ENCODE data around the gene PPP1R2B. TPM values are rescaled to one million over a fixed set of nuclear protein-coding genes. Genes with fewer than 3 reads are reported as not detected.
"Not testable (repeated sequence)": the region's sequence is repeated elsewhere in the genome, so short reads cannot be mapped to it uniquely, and the experiment has no call there.

PPP1R2B gene
- total and polyA plus RNA-seq, 2 of the 4 experiments (the other 2 are of a cell fraction): not detected

DNA sequence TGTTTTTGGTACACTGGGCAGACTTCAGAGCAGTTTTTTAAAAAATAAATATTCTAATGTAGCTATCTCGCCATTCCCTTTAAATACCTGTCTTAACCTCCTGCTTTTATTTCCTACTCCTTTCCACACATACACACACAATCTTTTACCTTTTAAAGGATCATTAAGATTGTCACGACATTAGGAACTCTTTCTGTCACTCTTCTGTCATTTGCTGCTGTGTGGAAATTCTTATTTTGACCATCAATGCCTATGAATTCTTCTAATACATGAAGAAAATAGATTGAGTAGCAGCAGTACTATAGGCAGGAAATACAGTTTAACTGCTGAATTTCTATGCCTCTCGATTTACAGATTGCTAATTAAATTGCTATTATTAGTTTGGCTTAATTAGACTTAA is 1.8 kb downstream of the PPP1R2B start:
- no peaks in the 10 kb centered on the region for H3K79me1 ChIP-seq (ENCODE audit: low read depth in 1 of 2, low read length in 2 of 2)
- no peaks in the 10 kb centered on the region for H3K4me1 ChIP-seq (ENCODE audit: control insufficient read depth, insufficient read depth, low read length)
- in situ Hi-C loops (cut with MboI; ENCODE audit: low sequenced_read_pairs): no loop called here
- H2BK5ac ChIP-seq (ENCODE audit: low read depth, low read length, poor library complexity, severe bottlenecking): no peak overlapping the region
- no peak overlapping the region for H3K23ac ChIP-seq (ENCODE audit: low read depth, low read length)
- no peak overlapping the region for H3K14ac ChIP-seq (replicated peaks; ENCODE audit: low read depth, low read length)
- no peak overlapping the region for H2BK15ac ChIP-seq (ENCODE audit: low read depth, low read length)
- no peak overlapping the region for H3K56ac ChIP-seq (ENCODE audit: extremely low read depth, insufficient read depth, low read length)
- H3K27me3 ChIP-seq (ENCODE audit: control insufficient read depth, insufficient read depth, low read length): no peaks in the 10 kb centered on the region; the same call in 1 of the 2 replicates
- no peaks in the 10 kb centered on the region for H4K20me1 ChIP-seq (ENCODE audit: insufficient read depth, low read length)
- ATAC-seq (ENCODE audit: low read depth): no peak
- H2AFZ ChIP-seq (replicated peaks; ENCODE audit: low read length, poor library complexity): no peak overlapping the region
- no peak overlapping the region for H4K91ac ChIP-seq (ENCODE audit: insufficient read depth, low read depth, low read length)
- intact Hi-C loops (cut with micrococcal nuclease): no loop called here
- H4K5ac ChIP-seq (ENCODE audit: low read depth, low read length): no peak overlapping the region
- no peak overlapping the region for H3K27ac ChIP-seq (ENCODE audit: insufficient read depth, low read length)
- no peak overlapping the region for H2AK5ac ChIP-seq (ENCODE audit: low read depth, low read length)
- H3K9me3 ChIP-seq (ENCODE audit: control insufficient read depth, insufficient read depth, low read length): no peaks in the 10 kb centered on the region; the same call in 1 of the 2 replicates
- H3K4me2 ChIP-seq (ENCODE audit: low read depth, low read length): no peak overlapping the region
- H3K4me3 ChIP-seq (ENCODE audit: insufficient read depth, low read depth, low read length): no peak overlapping the region
- H2BK20ac ChIP-seq (ENCODE audit: low read depth, low read length): no peak overlapping the region
- TF ChIP-seq, protein P1, sequence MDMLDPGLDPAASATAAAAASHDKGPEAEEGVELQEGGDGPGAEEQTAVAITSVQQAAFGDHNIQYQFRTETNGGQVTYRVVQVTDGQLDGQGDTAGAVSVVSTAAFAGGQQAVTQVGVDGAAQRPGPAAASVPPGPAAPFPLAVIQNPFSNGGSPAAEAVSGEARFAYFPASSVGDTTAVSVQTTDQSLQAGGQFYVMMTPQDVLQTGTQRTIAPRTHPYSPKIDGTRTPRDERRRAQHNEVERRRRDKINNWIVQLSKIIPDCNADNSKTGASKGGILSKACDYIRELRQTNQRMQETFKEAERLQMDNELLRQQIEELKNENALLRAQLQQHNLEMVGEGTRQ (IDR thresholded peaks at IDR 0.05; ENCODE audit: low read depth, low read length): no peak
- no peak for TF ChIP-seq MAZ (IDR thresholded peaks at IDR 0.05; ENCODE audit: borderline replicate concordance, low read depth, low read length)
- no peak for TF ChIP-seq CHD1 (IDR thresholded peaks at IDR 0.05; ENCODE audit: low read depth, low read length)
- no peak for TF ChIP-seq CEBPB (IDR thresholded peaks at IDR 0.05; ENCODE audit: low read depth, low read length)
- TF ChIP-seq MAFK (IDR thresholded peaks at IDR 0.05; ENCODE audit: low read depth, low read length): no peak
- dilution Hi-C loops (cut with HindIII; ENCODE audit: low sequenced_read_pairs, unreplicated experiment): no loop called here
- no peak overlapping the region for H4K8ac ChIP-seq (ENCODE audit: low read depth in 2 of 2, low read length in 2 of 2)
- H2AK9ac ChIP-seq (replicated peaks; ENCODE audit: low read depth, low read length, poor library complexity): no peak overlapping the region
- no TSS peak for BruUV-seq (replicated peaks)
- no peak overlapping the region for H3K9ac ChIP-seq (ENCODE audit: low read depth, low read length)
- POLR2A ChIA-PET (ENCODE audit: unreplicated experiment): no interaction called here
- 43% methylated on average over 1 of the region's 3 CpGs; no CpG with 5 or more reads in 1 of the 2 experiments for WGBS, 2 experiments (ENCODE audit: extremely low coverage in 2 of 2, insufficient read length in 1 of 2)
- CTCF ChIA-PET: no interaction called here
- H3K36me3 ChIP-seq (ENCODE audit: control insufficient read depth, insufficient read depth, low read length): no peaks in the 10 kb centered on the region
- H3K18ac ChIP-seq (ENCODE audit: low read depth, low read length): no peak overlapping the region
- DNase-seq: no peak
- no peaks in the 10 kb centered on the region for H3K9me1 ChIP-seq (ENCODE audit: insufficient read depth, low read length)
- no peak overlapping the region for H2BK120ac ChIP-seq (ENCODE audit: low read depth, low read length)
- no peak overlapping the region for H3K4ac ChIP-seq (ENCODE audit: low read depth, low read length)

DNA sequence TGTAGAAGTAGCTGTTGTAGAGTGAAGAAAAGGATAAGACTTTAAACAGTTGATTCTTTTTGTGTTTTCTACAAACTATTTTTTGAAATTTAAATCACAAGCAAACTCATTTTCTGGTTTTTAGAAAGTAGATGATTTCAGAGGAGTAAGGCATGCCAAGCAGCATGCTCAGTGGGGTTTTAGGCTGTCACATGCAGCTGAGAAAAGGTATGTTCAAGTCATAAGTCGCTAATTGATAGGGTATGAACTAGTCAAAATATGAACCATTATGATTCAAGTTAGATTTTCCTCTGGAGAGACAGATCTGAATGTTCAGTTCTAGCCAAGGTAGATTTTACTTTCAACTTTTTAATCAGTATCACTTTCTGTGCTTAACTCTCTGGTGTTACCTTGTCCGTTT is 3.0 kb downstream of the PPP1R2B start:
- H4K5ac ChIP-seq (ENCODE audit: low read depth, low read length); H3K56ac ChIP-seq (ENCODE audit: extremely low read depth, insufficient read depth, low read length); BruUV-seq (replicated peaks); H3K4me2 ChIP-seq (ENCODE audit: low read depth, low read length); H3K36me3 ChIP-seq (ENCODE audit: control insufficient read depth, insufficient read depth, low read length); ATAC-seq (ENCODE audit: low read depth); H4K91ac ChIP-seq (ENCODE audit: insufficient read depth, low read depth, low read length); H2AK9ac ChIP-seq (replicated peaks; ENCODE audit: low read depth, low read length, poor library complexity); H2AFZ ChIP-seq (replicated peaks; ENCODE audit: low read length, poor library complexity); H2AK5ac ChIP-seq (ENCODE audit: low read depth, low read length); H3K9ac ChIP-seq (ENCODE audit: low read depth, low read length); H3K23ac ChIP-seq (ENCODE audit: low read depth, low read length); H2BK15ac ChIP-seq (ENCODE audit: low read depth, low read length); POLR2A ChIA-PET (ENCODE audit: unreplicated experiment); CTCF ChIA-PET; H3K4ac ChIP-seq (ENCODE audit: low read depth, low read length); DNase-seq; H3K18ac ChIP-seq (ENCODE audit: low read depth, low read length); H3K9me1 ChIP-seq (ENCODE audit: insufficient read depth, low read length); H3K27me3 ChIP-seq (ENCODE audit: control insufficient read depth, insufficient read depth, low read length); intact Hi-C loops (cut with micrococcal nuclease); H3K14ac ChIP-seq (replicated peaks; ENCODE audit: low read depth, low read length); H2BK5ac ChIP-seq (ENCODE audit: low read depth, low read length, poor library complexity, severe bottlenecking); dilution Hi-C loops (cut with HindIII; ENCODE audit: low sequenced_read_pairs, unreplicated experiment); in situ Hi-C loops (cut with MboI; ENCODE audit: low sequenced_read_pairs); H2BK20ac ChIP-seq (ENCODE audit: low read depth, low read length); H4K20me1 ChIP-seq (ENCODE audit: insufficient read depth, low read length); H3K4me3 ChIP-seq (ENCODE audit: insufficient read depth, low read depth, low read length); H4K8ac ChIP-seq (ENCODE audit: low read depth in 2 of 2, low read length in 2 of 2); H3K79me1 ChIP-seq (ENCODE audit: low read depth in 1 of 2, low read length in 2 of 2); H3K27ac ChIP-seq (ENCODE audit: insufficient read depth, low read length); H3K9me3 ChIP-seq (ENCODE audit: control insufficient read depth, insufficient read depth, low read length); H2BK120ac ChIP-seq (ENCODE audit: low read depth, low read length); H3K4me1 ChIP-seq (ENCODE audit: control insufficient read depth, insufficient read depth, low read length): not testable (repeated sequence)
- no CpG with 5 or more reads among the region's 2 CpGs for WGBS, 2 experiments (ENCODE audit: extremely low coverage in 2 of 2, insufficient read length in 1 of 2)

Data from IMR-90 (cell line).